SK-N-SH treated with all-trans-retinoic acid at 6 μM for 48 hours (cell line): ENCODE data around the gene SPG11.

ENCODE experiments used
- ARNTL ChIP-seq: fragments of 450-650 bp; formaldehyde crosslinking; IDR thresholded peaks from 2 replicates; pipeline ENCODE4 v1.5.0; 2020; ENCODE audit warnings: low read depth, mild to moderate bottlenecking, moderate library complexity, borderline replicate concordance
- OSR1 ChIP-seq: fragments of 250-450 bp; sonication (Bioruptor Pico); IDR thresholded peaks from 2 replicates; pipeline ENCODE4 v1.8.0; 2022; ENCODE audit warnings: moderate library complexity, mild to moderate bottlenecking, inconsistent platforms
- PATZ1 ChIP-seq: fragments of 250-450 bp; sonication (Bioruptor Pico); IDR thresholded peaks from 2 replicates; pipeline ENCODE4 v1.8.0; 2020; ENCODE audit warnings: mild to moderate bottlenecking, moderate library complexity, borderline replicate concordance
- SNAI2 ChIP-seq: fragments of 250-450 bp; sonication (Bioruptor Pico); IDR thresholded peaks from 2 replicates; pipeline ENCODE4 v1.5.0; 2020; ENCODE audit warnings: mild to moderate bottlenecking, moderate library complexity
- TCF4 ChIP-seq: fragments of 250-450 bp; sonication (Bioruptor Pico); IDR thresholded peaks from 2 replicates; pipeline ENCODE4 v1.8.0; 2021; ENCODE audit warnings: mild to moderate bottlenecking, moderate library complexity, borderline replicate concordance
- TOX ChIP-seq: fragments of 250-450 bp; sonication (Bioruptor Pico); IDR thresholded peaks from 2 replicates; pipeline ENCODE4 v1.8.0; 2021; ENCODE audit warnings: mild to moderate bottlenecking, moderate library complexity, borderline replicate concordance
- ZFP30 ChIP-seq: fragments of 450-650 bp; formaldehyde crosslinking; IDR thresholded peaks from 2 replicates; pipeline ENCODE4 v1.5.0; 2022; ENCODE audit warnings: mild to moderate bottlenecking, moderate library complexity
- ZNF565 ChIP-seq: fragments of 450-650 bp; formaldehyde crosslinking; conservative IDR thresholded peaks from 2 replicates; pipeline ENCODE4 v1.5.0; 2020; ENCODE audit warnings: low read depth, mild to moderate bottlenecking, moderate library complexity

GRCh38 chr15:44620081-44620480 lies 43.4 kb downstream of the SPG11 start:
- TF ChIP-seq ARNTL (CRISPR knock-in tag) (no peak), PATZ1 (CRISPR knock-in tag) (no peak), OSR1 (CRISPR knock-in tag) (no peak), SNAI2 (CRISPR knock-in tag) (no peak), TOX (CRISPR knock-in tag) (no peak), ZFP30 (no peak), ZNF565 (CRISPR knock-in tag) (no peak), TCF4 (CRISPR knock-in tag) (no peak)
